Testis (tissue), 3 donors: ENCODE measurements around the gene NDUFA8. TPM values are rescaled to one million over a fixed set of nuclear protein-coding genes. Genes with fewer than 3 reads are reported as not detected.

Source experiments
- DNase-seq: peaks from one replicate; pipeline ENCODE4 v3.0.0-alpha.2; 2019
- H3K27ac ChIP-seq, 2 donors: fragments of 200-600 bp; sonication (generic); one replicate each; pipeline ENCODE4 v1.5.1; 2019
- H3K27me3 ChIP-seq: fragments of 200-600 bp; sonication (generic); one replicate; pipeline ENCODE4 v1.5.1; 2019
- H3K36me3 ChIP-seq: fragments of 200-600 bp; sonication (generic); one replicate; pipeline ENCODE4 v1.5.1; 2017; ENCODE audit warnings: low read depth; ENCODE audit errors: missing control alignments
- H3K4me1 ChIP-seq: fragments of 200-600 bp; sonication (generic); one replicate; pipeline ENCODE4 v1.5.1; 2019
- H3K4me3 ChIP-seq, 2 donors: fragments of 200-600 bp; sonication (generic); one replicate each; pipeline ENCODE4 v1.5.1; 2017 to 2019
- H3K9me3 ChIP-seq: fragments of 200-600 bp; sonication (generic); one replicate; pipeline ENCODE4 v1.5.1; 2017
- POLR2A ChIP-seq: fragments of 450-650 bp; IDR thresholded peaks from one replicate; pipeline ENCODE4 v1.6.1; 2017; ENCODE audit warnings: antibody characterized with exemption, mild to moderate bottlenecking, moderate library complexity
- WGBS, 2 donors: methylation state at CpG; one replicate each; pipeline ENCODE4 v1.1.5; 2018; 5-methylcytosine and 5-hydroxymethylcytosine counted together
- intact Hi-C: fragments of 100-400 bp; cut with DNase I; formaldehyde crosslinking; loops from one replicate; pipeline ENCODE4 v1.15.1; 2023; ENCODE audit warnings: low total_unique reads
- polyA plus RNA-seq: library from polyadenylated mRNA; stranded (reverse); fragments of 350-450 nt; fragmentation: Illumina TruSeq; extraction: RNeasy Lipid Tissue Mini Kit (QIAGEN cat#74804); gene quantifications from one replicate; pipeline ENCODE4 v1.2.3, GENCODE V29; 2014; ENCODE audit warnings: low read depth, low replicate concordance; ENCODE audit not compliant: insufficient read depth
- total RNA-seq, 2 donors: library from RNA; depleted of rRNA; stranded (reverse); fragments of >200 nt; gene quantifications; one replicate each; pipeline ENCODE4 v1.2.3, GENCODE V29; 2016
- TF ChIP-seq, protein P1 (sequence below), 3 experiments: fragments of 450-650 bp in 2 of 3; fragments of 200-600 bp in 1 of 3; sonication (generic) in 1 of 3; IDR thresholded peaks; one replicate each; pipeline ENCODE4 v1.5.1; 2016 to 2019; ENCODE audit warnings: antibody characterized with exemption in 3 of 3, mild to moderate bottlenecking in 2 of 3, moderate library complexity in 1 of 3

Gene NDUFA8
- total and polyA plus RNA-seq, 3 donors from 2014 or later = 59.4 to 219 (median 62.1) TPM

DNA sequence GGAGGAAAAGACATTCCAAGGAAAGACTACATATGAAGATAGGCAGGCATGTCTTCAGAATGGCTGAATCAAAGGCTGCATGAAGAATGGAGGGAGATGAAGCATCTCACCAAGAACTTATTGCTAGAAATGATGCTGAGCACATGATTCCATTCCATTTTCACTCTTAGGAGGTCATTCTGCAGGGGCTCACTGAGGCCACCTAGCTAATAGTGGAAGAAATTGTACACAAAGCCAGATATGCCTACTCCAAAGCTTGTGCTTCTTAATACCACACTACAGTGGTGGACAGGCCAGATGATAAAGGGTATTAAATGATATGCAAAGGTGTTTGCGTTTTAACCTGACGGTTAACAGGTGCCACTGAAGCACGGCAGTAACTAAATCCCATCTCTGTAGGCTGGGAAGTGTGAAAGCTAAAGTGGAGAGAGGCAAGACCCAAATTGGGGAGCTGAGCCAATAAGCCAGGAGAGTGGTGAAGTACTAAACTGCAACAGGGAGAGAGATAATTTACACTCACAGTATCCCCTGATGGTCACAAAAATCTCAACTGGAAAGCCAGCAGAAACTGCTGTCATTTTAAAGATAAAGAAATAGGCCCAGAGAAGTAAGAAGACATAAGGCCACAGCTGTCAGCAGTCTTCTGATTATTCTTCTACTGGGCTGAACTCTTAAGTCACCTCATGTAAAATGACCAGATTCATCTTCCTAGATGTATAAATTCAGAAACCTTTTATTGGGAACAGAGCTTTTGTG, 14.6 kb downstream of the NDUFA8 start:
- Histone ChIP-seq H3K4me1 (peaks cover 6% of the 10 kb centered on the region), H3K27ac (no peak overlapping the region), H3K4me3 (no peak overlapping the region), H3K27me3 (no peaks in the 10 kb centered on the region), H3K36me3 (no peaks in the 10 kb centered on the region), H3K9me3 (no peaks in the 10 kb centered on the region)
- TF ChIP-seq, protein P1, sequence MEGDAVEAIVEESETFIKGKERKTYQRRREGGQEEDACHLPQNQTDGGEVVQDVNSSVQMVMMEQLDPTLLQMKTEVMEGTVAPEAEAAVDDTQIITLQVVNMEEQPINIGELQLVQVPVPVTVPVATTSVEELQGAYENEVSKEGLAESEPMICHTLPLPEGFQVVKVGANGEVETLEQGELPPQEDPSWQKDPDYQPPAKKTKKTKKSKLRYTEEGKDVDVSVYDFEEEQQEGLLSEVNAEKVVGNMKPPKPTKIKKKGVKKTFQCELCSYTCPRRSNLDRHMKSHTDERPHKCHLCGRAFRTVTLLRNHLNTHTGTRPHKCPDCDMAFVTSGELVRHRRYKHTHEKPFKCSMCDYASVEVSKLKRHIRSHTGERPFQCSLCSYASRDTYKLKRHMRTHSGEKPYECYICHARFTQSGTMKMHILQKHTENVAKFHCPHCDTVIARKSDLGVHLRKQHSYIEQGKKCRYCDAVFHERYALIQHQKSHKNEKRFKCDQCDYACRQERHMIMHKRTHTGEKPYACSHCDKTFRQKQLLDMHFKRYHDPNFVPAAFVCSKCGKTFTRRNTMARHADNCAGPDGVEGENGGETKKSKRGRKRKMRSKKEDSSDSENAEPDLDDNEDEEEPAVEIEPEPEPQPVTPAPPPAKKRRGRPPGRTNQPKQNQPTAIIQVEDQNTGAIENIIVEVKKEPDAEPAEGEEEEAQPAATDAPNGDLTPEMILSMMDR (IDR thresholded peaks at IDR 0.05) = no peak
- TF ChIP-seq POLR2A = no peak
- intact Hi-C loops = no loop called here
- no peak for DNase-seq
- 88 to 92% methylated on average over 3 of the region's 3 CpGs for WGBS, 2 donors

GRCh38 chr9:122143876-122144405, 15.6 kb downstream of the NDUFA8 start:
- no peaks in the 10 kb centered on the region for H3K9me3 ChIP-seq
- H3K36me3 ChIP-seq = no peaks in the 10 kb centered on the region
- intact Hi-C loops = no loop called here
- H3K27me3 ChIP-seq = no peaks in the 10 kb centered on the region
- WGBS, 2 donors = 76 to 85% methylated on average over 14 of the region's 14 CpGs
- H3K4me1 ChIP-seq = peaks cover 6% of the 10 kb centered on the region
- no peak overlapping the region for H3K27ac ChIP-seq
- no peak for DNase-seq
- TF ChIP-seq, protein P1 (IDR thresholded peaks at IDR 0.05) = no peak
- no peak for TF ChIP-seq POLR2A
- H3K4me3 ChIP-seq = no peak overlapping the region

GRCh38 chr9:122143296-122143695, 16.3 kb downstream of the NDUFA8 start:
- Histone ChIP-seq H3K36me3 (no peaks in the 10 kb centered on the region), H3K27me3 (no peaks in the 10 kb centered on the region), H3K4me3 (no peak overlapping the region), H3K9me3 (no peaks in the 10 kb centered on the region), H3K4me1 (peaks cover 5% of the 10 kb centered on the region), H3K27ac (no peak overlapping the region)
- TF ChIP-seq, protein P1 (IDR thresholded peaks at IDR 0.05) = no peak
- no peak for TF ChIP-seq POLR2A
- intact Hi-C loops = no loop called here
- 78 to 88% methylated on average over 1 of the region's 1 CpG for WGBS, 2 donors
- no peak for DNase-seq

DNA sequence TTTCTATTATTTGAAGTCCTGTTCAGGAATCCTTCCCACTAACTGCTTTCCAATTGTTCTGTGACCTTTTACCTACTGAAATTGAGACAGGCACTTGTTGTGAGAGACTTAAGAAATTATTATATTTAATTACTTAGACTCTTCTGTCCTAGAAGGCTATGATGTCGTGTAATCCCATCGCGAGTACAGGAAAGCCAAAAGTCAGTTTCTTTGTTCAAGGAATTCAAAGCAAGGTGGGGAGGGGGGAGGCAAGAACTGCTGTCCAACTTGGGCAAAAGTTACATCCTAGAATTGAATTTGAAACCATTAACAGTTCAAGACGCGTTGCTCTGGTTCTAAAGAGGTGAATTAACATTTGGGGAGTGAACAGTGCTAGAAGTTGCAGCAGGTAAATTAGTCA, 17.9 kb downstream of the NDUFA8 start:
- Histone ChIP-seq H3K4me1 (peaks cover 2% of the 10 kb centered on the region), H3K4me3 (no peak overlapping the region), H3K36me3 (no peaks in the 10 kb centered on the region), H3K27me3 (no peaks in the 10 kb centered on the region), H3K27ac (no peak overlapping the region), H3K9me3 (no peaks in the 10 kb centered on the region)
- no peak for DNase-seq
- 82 to 89% methylated on average over 5 of the region's 5 CpGs for WGBS, 2 donors
- intact Hi-C loops = no loop called here
- TF ChIP-seq, protein P1 (IDR thresholded peaks at IDR 0.05) = no peak
- no peak for TF ChIP-seq POLR2A
